GM12878 (cell line): ENCODE measurements around the gene MCEMP1. TPM values are rescaled to one million over a fixed set of nuclear protein-coding genes. Genes with fewer than 3 reads are reported as not detected.

ENCODE experiments used
- BACH1 ChIP-seq: fragments of 450-650 bp; IDR thresholded peaks from 2 replicates; pipeline ENCODE4 v1.6.1; 2017; ENCODE audit warnings: mild to moderate bottlenecking, borderline replicate concordance
- BCL11A ChIP-seq: IDR thresholded peaks from 2 replicates; pipeline ENCODE4 v1.6.1; 2011; ENCODE audit warnings: low read depth, low read length
- DPF2 ChIP-seq: fragments of 450-650 bp; IDR thresholded peaks from 2 replicates; pipeline ENCODE4 v1.6.1; 2017; ENCODE audit warnings: mild to moderate bottlenecking
- EGR1 ChIP-seq, 2 experiments: IDR thresholded peaks; 1 replicate in 1 of 2; 2 replicates in 1 of 2; pipeline ENCODE4 v1.6.1; 2011 to 2012; ENCODE audit warnings: low read depth in 2 of 2, low read length in 2 of 2, borderline replicate concordance in 1 of 2, mild to moderate bottlenecking in 1 of 2, moderate library complexity in 1 of 2
- MEF2A ChIP-seq: IDR thresholded peaks from 2 replicates; pipeline ENCODE4 v1.6.1; 2011; ENCODE audit warnings: low read depth, mild to moderate bottlenecking, low read length, moderate library complexity; ENCODE audit not compliant: insufficient read depth
- RBBP5 ChIP-seq: fragments of 200-600 bp; sonication (generic); conservative IDR thresholded peaks from 2 replicates; pipeline ENCODE4 v1.6.1; 2016
- RFX5 ChIP-seq: IDR thresholded peaks from 2 replicates; pipeline ENCODE4 v1.6.1; 2011; ENCODE audit warnings: low read depth, low read length, improper control_type of control experiment
- SRF ChIP-seq, 2 experiments: IDR thresholded peaks; 2 replicates each; pipeline ENCODE4 v1.6.1; 2011; ENCODE audit warnings: low read depth in 2 of 2, low read length in 2 of 2, mild to moderate bottlenecking in 1 of 2, moderate library complexity in 1 of 2
- TCF3 ChIP-seq: IDR thresholded peaks from 2 replicates; pipeline ENCODE4 v1.6.1; 2012; ENCODE audit warnings: low read depth, mild to moderate bottlenecking, low read length, borderline replicate concordance; ENCODE audit not compliant: insufficient read depth
- ZNF207 ChIP-seq: fragments of 450-650 bp; IDR thresholded peaks from 2 replicates; pipeline ENCODE4 v1.6.1; 2014; ENCODE audit warnings: antibody characterized with exemption, mild to moderate bottlenecking, borderline replicate concordance
- ZZZ3 ChIP-seq: IDR thresholded peaks from 2 replicates; pipeline ENCODE4 v1.6.1; 2011; ENCODE audit warnings: low read depth; ENCODE audit not compliant: control insufficient read depth, insufficient read length
- polyA plus RNA-seq, 11 experiments: library from polyadenylated mRNA; depleted of rRNA in 4 of 11; unstranded in 6 of 11; stranded (reverse) in 5 of 11; fragments of >200 nt; fragmentation: Nextera tagmentation in 4 of 11; fragmentation: Illumina TruSeq in 1 of 11; extraction: Ambion mirVana in 4 of 11; extraction: Trizol in 1 of 11; gene quantifications; 1 replicate in 1 of 11; 2 replicates in 10 of 11; pipeline versions ENCODE4 v1.2.1 to v1.2.3, GENCODE V29; 2011 to 2016; ENCODE audit warnings: inconsistent platforms in 2 of 11, missing spikeins in 2 of 11, low read depth in 1 of 11
- total RNA-seq, 4 experiments: library from RNA; depleted of rRNA in 3 of 4; stranded (reverse); fragments of >200 nt in 3 of 4; fragmentation: Illumina TruSeq in 1 of 4; extraction: Trizol in 1 of 4; gene quantifications; 2 replicates each; pipeline versions ENCODE4 v1.2.1 to v1.2.3, GENCODE V29; 2013 to 2021
- TF ChIP-seq, protein P1 (sequence below): fragments of 150-350 bp; IDR thresholded peaks from 2 replicates; pipeline ENCODE4 v1.6.1; 2016; ENCODE audit warnings: low read depth, low read length
- TF ChIP-seq, protein P2 (sequence below): fragments of 450-650 bp; conservative IDR thresholded peaks from 2 replicates; pipeline ENCODE4 v1.6.1; 2017; ENCODE audit warnings: mild to moderate bottlenecking, moderate library complexity
- TF ChIP-seq, protein P3 (sequence below): IDR thresholded peaks from 2 replicates; pipeline ENCODE4 v1.6.1; 2011; ENCODE audit warnings: low read depth, mild to moderate bottlenecking, low read length, moderate library complexity, borderline replicate concordance; ENCODE audit errors: extremely low read depth
- TF ChIP-seq, protein P4 (sequence below): fragments of 450-650 bp; IDR thresholded peaks from 2 replicates; pipeline ENCODE4 v1.6.1; 2017; ENCODE audit warnings: borderline replicate concordance
- TF ChIP-seq, protein P5 (sequence below): IDR thresholded peaks from 2 replicates; pipeline ENCODE4 v1.6.1; 2012; ENCODE audit warnings: improper control_type of control experiment, low read depth, low read length; ENCODE audit not compliant: insufficient replicate concordance

The MCEMP1 gene
- total and polyA plus RNA-seq, 10 of the 15 experiments (the other 5 are each of a cell fraction or from before 2014, with no cell fraction given): 0.08 to 0.55 (median 0.26) TPM; not detected in 1

DNA sequence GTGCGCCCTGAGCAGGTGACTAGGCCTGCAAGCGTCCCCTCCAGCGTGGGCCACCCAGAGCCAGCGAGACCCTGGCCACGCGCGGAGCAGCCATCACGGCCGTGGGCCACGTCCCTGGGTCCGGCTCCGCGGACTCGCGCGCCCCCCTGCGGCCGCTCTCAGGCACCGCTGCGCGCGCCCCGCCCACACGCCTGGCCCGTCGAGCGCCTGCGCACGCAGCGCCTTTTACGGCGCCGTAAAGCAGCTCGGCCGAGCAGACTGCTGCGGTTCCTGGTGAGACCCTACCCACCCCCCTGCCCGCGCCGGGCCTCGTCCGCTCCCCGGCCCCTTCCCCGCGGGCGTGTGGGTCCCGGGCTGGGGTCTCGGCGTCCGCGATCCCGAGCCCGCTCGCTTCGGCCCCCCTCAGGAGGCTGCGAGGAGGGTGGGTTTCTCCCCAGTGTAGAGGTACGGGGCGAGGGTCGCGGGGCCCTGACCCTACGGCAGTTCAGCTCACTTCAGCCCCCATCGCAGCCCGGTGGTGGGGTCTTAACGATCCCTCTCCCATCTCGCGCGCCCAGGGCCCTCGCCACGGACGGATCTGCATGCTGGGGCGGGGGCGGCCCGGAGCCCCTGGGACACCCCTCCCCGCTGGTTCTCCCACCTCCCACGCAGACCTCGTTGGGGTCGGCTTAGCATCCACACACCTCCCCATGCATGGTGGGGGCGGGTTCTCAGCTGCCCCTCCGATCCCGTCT, 3.9 kb downstream of the MCEMP1 start, which contains the start of gene TRAPPC5 (continued):
- TF ChIP-seq, protein P1, sequence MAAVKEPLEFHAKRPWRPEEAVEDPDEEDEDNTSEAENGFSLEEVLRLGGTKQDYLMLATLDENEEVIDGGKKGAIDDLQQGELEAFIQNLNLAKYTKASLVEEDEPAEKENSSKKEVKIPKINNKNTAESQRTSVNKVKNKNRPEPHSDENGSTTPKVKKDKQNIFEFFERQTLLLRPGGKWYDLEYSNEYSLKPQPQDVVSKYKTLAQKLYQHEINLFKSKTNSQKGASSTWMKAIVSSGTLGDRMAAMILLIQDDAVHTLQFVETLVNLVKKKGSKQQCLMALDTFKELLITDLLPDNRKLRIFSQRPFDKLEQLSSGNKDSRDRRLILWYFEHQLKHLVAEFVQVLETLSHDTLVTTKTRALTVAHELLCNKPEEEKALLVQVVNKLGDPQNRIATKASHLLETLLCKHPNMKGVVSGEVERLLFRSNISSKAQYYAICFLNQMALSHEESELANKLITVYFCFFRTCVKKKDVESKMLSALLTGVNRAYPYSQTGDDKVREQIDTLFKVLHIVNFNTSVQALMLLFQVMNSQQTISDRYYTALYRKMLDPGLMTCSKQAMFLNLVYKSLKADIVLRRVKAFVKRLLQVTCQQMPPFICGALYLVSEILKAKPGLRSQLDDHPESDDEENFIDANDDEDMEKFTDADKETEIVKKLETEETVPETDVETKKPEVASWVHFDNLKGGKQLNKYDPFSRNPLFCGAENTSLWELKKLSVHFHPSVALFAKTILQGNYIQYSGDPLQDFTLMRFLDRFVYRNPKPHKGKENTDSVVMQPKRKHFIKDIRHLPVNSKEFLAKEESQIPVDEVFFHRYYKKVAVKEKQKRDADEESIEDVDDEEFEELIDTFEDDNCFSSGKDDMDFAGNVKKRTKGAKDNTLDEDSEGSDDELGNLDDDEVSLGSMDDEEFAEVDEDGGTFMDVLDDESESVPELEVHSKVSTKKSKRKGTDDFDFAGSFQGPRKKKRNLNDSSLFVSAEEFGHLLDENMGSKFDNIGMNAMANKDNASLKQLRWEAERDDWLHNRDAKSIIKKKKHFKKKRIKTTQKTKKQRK: no peak
- TF ChIP-seq BACH1 (peak; percentile 98), ZZZ3 (no peak), BCL11A (no peak), MEF2A (0 out of 2 replicates have a peak, but pooled peaks have one; percentile 11), SRF (IDR thresholded peaks at IDR 0.05; ENCODE audit: low read depth in 2 of 2, low read length in 2 of 2) (0 out of 4 replicates have a peak, but pooled peaks of 1 of the 2 experiments have one; percentile 36), EGR1 (IDR thresholded peaks at IDR 0.05; ENCODE audit: borderline replicate concordance in 1 of 2, low read depth in 2 of 2, low read length in 2 of 2) (peak in 1 of 2 experiments; percentile 95; a peak in 2 of 3 replicates), DPF2 (peak; percentile 65; the same call in 1 of the 2 replicates), RBBP5 (no peak), ZNF207 (peak; percentile 97), RFX5 (no peak), TCF3 (0 out of 2 replicates have a peak, but pooled peaks have one; percentile 10)
- TF ChIP-seq, protein P2, sequence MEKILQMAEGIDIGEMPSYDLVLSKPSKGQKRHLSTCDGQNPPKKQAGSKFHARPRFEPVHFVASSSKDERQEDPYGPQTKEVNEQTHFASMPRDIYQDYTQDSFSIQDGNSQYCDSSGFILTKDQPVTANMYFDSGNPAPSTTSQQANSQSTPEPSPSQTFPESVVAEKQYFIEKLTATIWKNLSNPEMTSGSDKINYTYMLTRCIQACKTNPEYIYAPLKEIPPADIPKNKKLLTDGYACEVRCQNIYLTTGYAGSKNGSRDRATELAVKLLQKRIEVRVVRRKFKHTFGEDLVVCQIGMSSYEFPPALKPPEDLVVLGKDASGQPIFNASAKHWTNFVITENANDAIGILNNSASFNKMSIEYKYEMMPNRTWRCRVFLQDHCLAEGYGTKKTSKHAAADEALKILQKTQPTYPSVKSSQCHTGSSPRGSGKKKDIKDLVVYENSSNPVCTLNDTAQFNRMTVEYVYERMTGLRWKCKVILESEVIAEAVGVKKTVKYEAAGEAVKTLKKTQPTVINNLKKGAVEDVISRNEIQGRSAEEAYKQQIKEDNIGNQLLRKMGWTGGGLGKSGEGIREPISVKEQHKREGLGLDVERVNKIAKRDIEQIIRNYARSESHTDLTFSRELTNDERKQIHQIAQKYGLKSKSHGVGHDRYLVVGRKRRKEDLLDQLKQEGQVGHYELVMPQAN: peak; percentile 55; the same call in 1 of the 2 replicates
- TF ChIP-seq, protein P3, sequence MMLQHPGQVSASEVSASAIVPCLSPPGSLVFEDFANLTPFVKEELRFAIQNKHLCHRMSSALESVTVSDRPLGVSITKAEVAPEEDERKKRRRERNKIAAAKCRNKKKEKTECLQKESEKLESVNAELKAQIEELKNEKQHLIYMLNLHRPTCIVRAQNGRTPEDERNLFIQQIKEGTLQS: peak; percentile 85; the same call in 1 of the 2 replicates
- TF ChIP-seq, protein P4, sequence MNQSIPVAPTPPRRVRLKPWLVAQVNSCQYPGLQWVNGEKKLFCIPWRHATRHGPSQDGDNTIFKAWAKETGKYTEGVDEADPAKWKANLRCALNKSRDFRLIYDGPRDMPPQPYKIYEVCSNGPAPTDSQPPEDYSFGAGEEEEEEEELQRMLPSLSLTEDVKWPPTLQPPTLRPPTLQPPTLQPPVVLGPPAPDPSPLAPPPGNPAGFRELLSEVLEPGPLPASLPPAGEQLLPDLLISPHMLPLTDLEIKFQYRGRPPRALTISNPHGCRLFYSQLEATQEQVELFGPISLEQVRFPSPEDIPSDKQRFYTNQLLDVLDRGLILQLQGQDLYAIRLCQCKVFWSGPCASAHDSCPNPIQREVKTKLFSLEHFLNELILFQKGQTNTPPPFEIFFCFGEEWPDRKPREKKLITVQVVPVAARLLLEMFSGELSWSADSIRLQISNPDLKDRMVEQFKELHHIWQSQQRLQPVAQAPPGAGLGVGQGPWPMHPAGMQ: no peak
- TF ChIP-seq, protein P5, sequence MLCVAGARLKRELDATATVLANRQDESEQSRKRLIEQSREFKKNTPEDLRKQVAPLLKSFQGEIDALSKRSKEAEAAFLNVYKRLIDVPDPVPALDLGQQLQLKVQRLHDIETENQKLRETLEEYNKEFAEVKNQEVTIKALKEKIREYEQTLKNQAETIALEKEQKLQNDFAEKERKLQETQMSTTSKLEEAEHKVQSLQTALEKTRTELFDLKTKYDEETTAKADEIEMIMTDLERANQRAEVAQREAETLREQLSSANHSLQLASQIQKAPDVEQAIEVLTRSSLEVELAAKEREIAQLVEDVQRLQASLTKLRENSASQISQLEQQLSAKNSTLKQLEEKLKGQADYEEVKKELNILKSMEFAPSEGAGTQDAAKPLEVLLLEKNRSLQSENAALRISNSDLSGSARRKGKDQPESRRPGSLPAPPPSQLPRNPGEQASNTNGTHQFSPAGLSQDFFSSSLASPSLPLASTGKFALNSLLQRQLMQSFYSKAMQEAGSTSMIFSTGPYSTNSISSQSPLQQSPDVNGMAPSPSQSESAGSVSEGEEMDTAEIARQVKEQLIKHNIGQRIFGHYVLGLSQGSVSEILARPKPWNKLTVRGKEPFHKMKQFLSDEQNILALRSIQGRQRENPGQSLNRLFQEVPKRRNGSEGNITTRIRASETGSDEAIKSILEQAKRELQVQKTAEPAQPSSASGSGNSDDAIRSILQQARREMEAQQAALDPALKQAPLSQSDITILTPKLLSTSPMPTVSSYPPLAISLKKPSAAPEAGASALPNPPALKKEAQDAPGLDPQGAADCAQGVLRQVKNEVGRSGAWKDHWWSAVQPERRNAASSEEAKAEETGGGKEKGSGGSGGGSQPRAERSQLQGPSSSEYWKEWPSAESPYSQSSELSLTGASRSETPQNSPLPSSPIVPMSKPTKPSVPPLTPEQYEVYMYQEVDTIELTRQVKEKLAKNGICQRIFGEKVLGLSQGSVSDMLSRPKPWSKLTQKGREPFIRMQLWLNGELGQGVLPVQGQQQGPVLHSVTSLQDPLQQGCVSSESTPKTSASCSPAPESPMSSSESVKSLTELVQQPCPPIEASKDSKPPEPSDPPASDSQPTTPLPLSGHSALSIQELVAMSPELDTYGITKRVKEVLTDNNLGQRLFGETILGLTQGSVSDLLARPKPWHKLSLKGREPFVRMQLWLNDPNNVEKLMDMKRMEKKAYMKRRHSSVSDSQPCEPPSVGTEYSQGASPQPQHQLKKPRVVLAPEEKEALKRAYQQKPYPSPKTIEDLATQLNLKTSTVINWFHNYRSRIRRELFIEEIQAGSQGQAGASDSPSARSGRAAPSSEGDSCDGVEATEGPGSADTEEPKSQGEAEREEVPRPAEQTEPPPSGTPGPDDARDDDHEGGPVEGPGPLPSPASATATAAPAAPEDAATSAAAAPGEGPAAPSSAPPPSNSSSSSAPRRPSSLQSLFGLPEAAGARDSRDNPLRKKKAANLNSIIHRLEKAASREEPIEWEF: no peak
